Measurements from ENCODE around the gene LRRC37A3. TPM values are rescaled to one million over a fixed set of nuclear protein-coding genes. Genes with fewer than 3 reads are reported as not detected.
A peak's percentile ranks its signal among the peaks of the same experiment; 100 is the strongest.
"Not testable (repeated sequence)": the region's sequence is repeated elsewhere in the genome, so short reads cannot be mapped to it uniquely, and the experiment has no call there.

The LRRC37A3 gene
- total RNA-seq = 10 to 100 TPM in 2 of 4 donors, 1 to 10 TPM in 2; 5.2 to 23.1 (median 9.8) TPM

- TF ChIP-seq POLR2A (IDR thresholded peaks at IDR 0.05) = peak; percentile 66 to 86
- peak; percentile 94 to 99 (median 99) for TF ChIP-seq CTCF (IDR thresholded peaks at IDR 0.05)
- H3K27ac ChIP-seq = peak within 1 kb of the TSS; percentile 92 to 99 (median 99)
- not testable (repeated sequence) for H3K36me3 ChIP-seq, H3K4me1 ChIP-seq, H3K9me3 ChIP-seq, H3K27me3 ChIP-seq
- DNase-seq = peak; percentile 99 to 100 (median 100)
- peak within 1 kb of the TSS; percentile 53 to 94 (median 88) for H3K4me3 ChIP-seq
Measured at GRCh38 chr17:64919289-64920025, at the start of gene LRRC37A3. Gene LRRC37A3, minus strand, starts transcription at chr17:64919478. Its CDS starts 22,221 bp downstream, at chr17:64897257.

GRCh38 chr17:64965873-64966287, 46.6 kb upstream of the LRRC37A3 start:
- TF ChIP-seq POLR2A (IDR thresholded peaks at IDR 0.05) (peak in 1 of 2 donors; percentile 20), CTCF (IDR thresholded peaks at IDR 0.05) (peak in 4 of 6 experiments; percentile 12 to 32 (median 24))
- H3K4me1 ChIP-seq = peaks cover 0 to 14% (median 3%) of the 10 kb centered on the region in 4 donors
- not testable (repeated sequence) for H3K9me3 ChIP-seq, H3K36me3 ChIP-seq, H3K27me3 ChIP-seq
- peak overlapping the region in 3 of 4 donors; percentile 4 to 41 (median 37) for H3K4me3 ChIP-seq
- peak; percentile 76 to 94 (median 83) for DNase-seq
- peak overlapping the region; percentile 33 to 70 (median 64) for H3K27ac ChIP-seq

GRCh38 chr17:64965256-64965872, 46.1 kb upstream of the LRRC37A3 start:
- not testable (repeated sequence) for DNase-seq, H3K9me3 ChIP-seq, H3K36me3 ChIP-seq, H3K27me3 ChIP-seq
- Histone ChIP-seq H3K4me3 (peak overlapping the region in 3 of 4 donors; percentile 4 to 41 (median 37)), H3K27ac (peak overlapping the region; percentile 33 to 70 (median 64)), H3K4me1 (peaks cover 0 to 14% (median 3%) of the 10 kb centered on the region in 4 donors)

- Histone ChIP-seq H3K27ac (no peak overlapping the region), H3K27me3 (no peaks in the 10 kb centered on the region), H3K36me3 (no peaks in the 10 kb centered on the region), H3K4me3 (no peak overlapping the region), H3K9me3 (no peaks in the 10 kb centered on the region), H3K4me1 (peaks cover 0 to 14% (median 3%) of the 10 kb centered on the region in 4 donors)
- TF ChIP-seq CTCF (IDR thresholded peaks at IDR 0.05) = no peak
- no peak for TF ChIP-seq POLR2A (IDR thresholded peaks at IDR 0.05)
- no peak for DNase-seq
Measured at GRCh38 chr17:64964796-64965195, 45.5 kb upstream of the LRRC37A3 start.

GRCh38 chr17:64963814-64964213, 44.5 kb upstream of the LRRC37A3 start:
- H3K27ac ChIP-seq = not testable (repeated sequence)

GRCh38 chr17:64961563-64962378, 42.5 kb upstream of the LRRC37A3 start:
- not testable (repeated sequence) for H3K4me3 ChIP-seq, H3K36me3 ChIP-seq, H3K4me1 ChIP-seq, H3K27me3 ChIP-seq, H3K9me3 ChIP-seq, H3K27ac ChIP-seq
- TF ChIP-seq CTCF (IDR thresholded peaks at IDR 0.05) = peak; percentile 50 to 87 (median 84)
- DNase-seq = peak in 2 of 3 donors; percentile 64 to 83

More at GRCh38 chr17:64963814-64964213, 44.5 kb upstream of the LRRC37A3 start:
- not testable (repeated sequence) for H3K36me3 ChIP-seq, H3K4me1 ChIP-seq, H3K4me3 ChIP-seq, H3K27me3 ChIP-seq, DNase-seq, H3K9me3 ChIP-seq
